ENCODE measurements around the gene SFMBT2.

GRCh38 chr10:7122561-7122960 is 288.3 kb downstream of the SFMBT2 start:
- TF ChIP-seq KDM1A (IDR thresholded peaks at IDR 0.05; ENCODE audit: borderline replicate concordance) (no peak), TARDBP (IDR thresholded peaks at IDR 0.05; ENCODE audit: borderline replicate concordance) (no peak), RCOR1 (conservative IDR thresholded peaks at IDR 0.05; ENCODE audit: low read depth, low read length) (no peak), PBX3 (IDR thresholded peaks at IDR 0.05; ENCODE audit: insufficient replicate concordance, low read depth, low read length) (no peak), ZNF217 (IDR thresholded peaks at IDR 0.05) (no peak), BCL3 (IDR thresholded peaks at IDR 0.05; ENCODE audit: borderline replicate concordance, insufficient read depth, low read depth, low read length, poor library complexity, severe bottlenecking) (no peak), RAD21 (IDR thresholded peaks at IDR 0.05; ENCODE audit: insufficient read depth, low read depth, low read length) (no peak), POLR2A (IDR thresholded peaks at IDR 0.05; ENCODE audit: low read depth, low read length) (no peak)
